ENCODE data around the gene MAPK1. TPM values are rescaled to one million over a fixed set of nuclear protein-coding genes. Genes with fewer than 3 reads are reported as not detected.

Gene MAPK1
- total and polyA plus RNA-seq, 7 donors: 18.0 to 73.2 (median 44.1) TPM

GRCh38 chr22:21741790-21742189, 125.7 kb downstream of the MAPK1 start:
- no peak for DNase-seq
- intact Hi-C loops (cut with DNase I): no loop called here
- no peak for TF ChIP-seq CTCF (IDR thresholded peaks at IDR 0.05)
- TF ChIP-seq POLR2A (IDR thresholded peaks at IDR 0.05): no peak
- no peak for TF ChIP-seq POLR2AphosphoS5 (IDR thresholded peaks at IDR 0.05)
- no peak for TF ChIP-seq EP300 (IDR thresholded peaks at IDR 0.05)

GRCh38 chr22:21741059-21741458, 126.4 kb downstream of the MAPK1 start:
- peaks cover 0 to 7% (median 2%) of the 10 kb centered on the region in 4 donors for H3K4me1 ChIP-seq
- H3K27me3 ChIP-seq: no peaks in the 10 kb centered on the region
- no peaks in the 10 kb centered on the region for H3K36me3 ChIP-seq
- TF ChIP-seq EP300 (IDR thresholded peaks at IDR 0.05): no peak
- no peak for TF ChIP-seq POLR2AphosphoS5 (IDR thresholded peaks at IDR 0.05)
- TF ChIP-seq CTCF (IDR thresholded peaks at IDR 0.05): no peak
- no peak for TF ChIP-seq POLR2A (IDR thresholded peaks at IDR 0.05)
- H3K4me3 ChIP-seq: no peak overlapping the region
- intact Hi-C loops (cut with DNase I): no loop called here
- no peak for DNase-seq
- no peak overlapping the region for H3K27ac ChIP-seq
- 87 to 90% methylated on average over 10 of the region's 10 CpGs for WGBS, 2 donors
- H3K9me3 ChIP-seq: no peaks in the 10 kb centered on the region

More at GRCh38 chr22:21741790-21742189, 125.7 kb downstream of the MAPK1 start:
- H3K27me3 ChIP-seq: no peaks in the 10 kb centered on the region
- H3K4me3 ChIP-seq: no peak overlapping the region
- no peaks in the 10 kb centered on the region for H3K9me3 ChIP-seq
- no peaks in the 10 kb centered on the region for H3K36me3 ChIP-seq
- H3K4me1 ChIP-seq: no peaks in the 10 kb centered on the region
- H3K27ac ChIP-seq: no peak overlapping the region
- 85 to 91% methylated on average over 6 of the region's 6 CpGs for WGBS, 2 donors

GRCh38 chr22:21739828-21740377, 127.5 kb downstream of the MAPK1 start:
- H3K36me3 ChIP-seq: no peaks in the 10 kb centered on the region
- no peaks in the 10 kb centered on the region for H3K27me3 ChIP-seq
- 92 to 94% methylated on average over 5 of the region's 5 CpGs for WGBS, 2 donors
- no peak overlapping the region for H3K27ac ChIP-seq
- H3K9me3 ChIP-seq: no peaks in the 10 kb centered on the region
- peaks cover 0 to 13% (median 5%) of the 10 kb centered on the region in 4 donors for H3K4me1 ChIP-seq
- no peak for DNase-seq
- intact Hi-C loops (cut with DNase I): no loop called here
- no peak overlapping the region for H3K4me3 ChIP-seq
- TF ChIP-seq CTCF (IDR thresholded peaks at IDR 0.05) (no peak), EP300 (IDR thresholded peaks at IDR 0.05) (no peak), POLR2AphosphoS5 (IDR thresholded peaks at IDR 0.05) (no peak), POLR2A (IDR thresholded peaks at IDR 0.05) (no peak)

GRCh38 chr22:21738966-21739365, 128.5 kb downstream of the MAPK1 start:
- Histone ChIP-seq H3K36me3 (no peaks in the 10 kb centered on the region), H3K9me3 (no peaks in the 10 kb centered on the region), H3K4me3 (no peak overlapping the region), H3K4me1 (peaks cover 0 to 19% (median 12%) of the 10 kb centered on the region in 4 donors), H3K27ac (no peak overlapping the region), H3K27me3 (no peaks in the 10 kb centered on the region)
- TF ChIP-seq CTCF (IDR thresholded peaks at IDR 0.05) (no peak), POLR2AphosphoS5 (IDR thresholded peaks at IDR 0.05) (no peak)
- intact Hi-C loops (cut with DNase I): no loop called here
- 56 to 65% methylated on average over 7 of the region's 7 CpGs for WGBS, 2 donors
- no peak for DNase-seq

- Histone ChIP-seq H3K4me1 (peaks cover 0 to 19% (median 12%) of the 10 kb centered on the region in 4 donors), H3K27ac (no peak overlapping the region), H3K4me3 (no peak overlapping the region), H3K9me3 (no peaks in the 10 kb centered on the region), H3K27me3 (no peaks in the 10 kb centered on the region), H3K36me3 (no peaks in the 10 kb centered on the region)
- WGBS, 2 donors: 64 to 81% methylated on average over 8 of the region's 8 CpGs
- DNase-seq: no peak
- no peak for TF ChIP-seq POLR2A (IDR thresholded peaks at IDR 0.05)
- TF ChIP-seq POLR2AphosphoS5 (IDR thresholded peaks at IDR 0.05): no peak
- no peak for TF ChIP-seq CTCF (IDR thresholded peaks at IDR 0.05)
- no peak for TF ChIP-seq EP300 (IDR thresholded peaks at IDR 0.05)
- intact Hi-C loops (cut with DNase I): no loop called here
Measured at GRCh38 chr22:21738081-21738480, 129.4 kb downstream of the MAPK1 start.
